GM18909 (cell line): ENCODE measurements around the gene UNC5A.
A peak's percentile ranks its signal among the peaks of the same experiment; 100 is the strongest.

Experiments used
- ATAC-seq: cut with Tn5 transposase; IDR thresholded peaks from one replicate; pipeline ENCODE4 v1.9.1; 2021; ENCODE audit warnings: mild to moderate bottlenecking; ENCODE audit not compliant: unreplicated experiment, poor library complexity

The UNC5A gene

DNA sequence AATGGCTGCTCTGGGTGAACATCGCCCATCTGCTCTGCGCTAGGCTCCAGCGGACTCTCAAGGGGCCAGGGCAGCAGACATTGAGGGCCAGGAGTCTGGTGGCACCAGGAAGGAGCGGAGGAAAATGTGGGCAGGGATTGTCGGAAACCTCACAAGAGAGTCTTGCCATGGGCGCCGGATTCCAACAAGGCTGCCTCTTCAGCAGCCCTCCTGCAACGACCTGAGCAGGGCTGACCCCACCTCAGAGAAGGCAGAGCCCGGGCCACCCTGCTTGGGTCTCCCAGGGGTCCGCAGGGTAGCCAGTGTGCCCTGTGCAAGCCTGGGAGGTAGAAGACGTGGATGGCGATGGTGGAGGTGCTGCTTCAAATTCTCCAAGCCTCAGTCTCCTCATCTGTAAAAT is 11.4 kb upstream of the UNC5A start:
- ATAC-seq: no peak

DNA sequence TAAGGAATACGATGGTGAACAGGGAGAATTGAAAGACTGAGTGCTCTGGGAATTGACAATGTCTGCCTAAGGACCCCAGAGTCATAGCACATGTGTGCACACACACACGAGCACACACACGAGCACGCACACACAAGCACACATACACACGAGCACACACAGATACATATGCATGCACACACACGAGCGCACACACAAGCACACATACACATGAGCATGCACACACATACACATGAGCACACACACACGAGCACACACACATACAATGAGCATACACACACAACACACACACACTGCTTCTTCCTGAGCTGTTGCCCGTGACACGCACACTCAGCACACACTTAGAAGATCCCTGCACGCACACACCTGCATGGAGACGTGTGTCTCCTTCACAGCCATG is 10.9 kb upstream of the UNC5A start:
- no peak for ATAC-seq

DNA sequence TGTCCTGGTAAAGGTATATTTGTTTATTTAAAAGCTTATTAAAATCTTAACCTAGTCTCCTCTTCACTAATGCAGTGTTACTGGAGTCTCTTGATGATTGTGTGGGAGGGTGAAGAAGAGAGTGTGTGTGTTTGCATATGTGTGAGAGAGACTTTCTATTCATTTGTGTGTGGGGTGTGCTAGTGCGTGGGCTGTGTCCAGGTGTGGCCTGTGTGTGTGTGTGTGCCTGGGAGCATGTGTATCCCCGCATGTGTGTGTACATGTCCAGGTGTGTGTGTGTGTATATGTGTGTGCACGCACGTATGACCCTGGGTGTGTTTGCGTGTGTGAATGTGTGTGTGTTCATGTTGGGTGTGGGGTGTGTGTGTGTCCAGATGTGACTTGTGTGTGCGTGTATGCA is 10.3 kb upstream of the UNC5A start:
- ATAC-seq: no peak

DNA sequence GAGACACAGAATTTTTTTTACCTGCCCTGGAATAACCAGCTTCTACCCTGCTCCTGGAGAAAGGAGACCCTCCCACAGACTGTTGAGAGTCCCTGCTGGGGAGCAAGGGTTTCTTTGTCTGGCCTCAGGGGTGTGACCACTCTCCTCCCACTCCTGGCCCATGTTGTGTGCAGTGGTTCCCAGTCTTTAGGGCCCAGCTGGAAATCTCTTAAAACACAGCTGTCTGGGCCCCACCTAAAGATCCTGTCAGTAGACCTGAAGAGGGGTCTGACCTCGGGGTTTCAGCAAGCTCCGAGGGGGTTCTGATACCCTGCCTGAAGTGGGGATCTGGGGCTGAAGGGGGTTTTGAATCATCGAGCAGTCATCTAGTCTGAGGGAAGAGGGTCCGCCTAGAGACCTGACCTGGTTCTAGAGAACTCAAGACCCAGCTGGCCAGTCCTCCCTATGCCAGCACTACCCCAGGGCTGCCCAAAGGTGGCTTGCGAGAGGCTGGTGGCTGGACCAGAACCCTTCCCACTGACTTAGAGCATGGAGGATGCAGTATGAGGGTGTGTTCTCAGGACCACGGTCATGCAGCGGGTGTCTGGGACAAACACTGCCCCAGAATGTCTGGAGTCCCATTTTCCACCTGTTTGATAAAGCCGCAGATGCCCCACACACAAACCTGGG is 8.1 kb upstream of the UNC5A start:
- ATAC-seq: no peak

DNA sequence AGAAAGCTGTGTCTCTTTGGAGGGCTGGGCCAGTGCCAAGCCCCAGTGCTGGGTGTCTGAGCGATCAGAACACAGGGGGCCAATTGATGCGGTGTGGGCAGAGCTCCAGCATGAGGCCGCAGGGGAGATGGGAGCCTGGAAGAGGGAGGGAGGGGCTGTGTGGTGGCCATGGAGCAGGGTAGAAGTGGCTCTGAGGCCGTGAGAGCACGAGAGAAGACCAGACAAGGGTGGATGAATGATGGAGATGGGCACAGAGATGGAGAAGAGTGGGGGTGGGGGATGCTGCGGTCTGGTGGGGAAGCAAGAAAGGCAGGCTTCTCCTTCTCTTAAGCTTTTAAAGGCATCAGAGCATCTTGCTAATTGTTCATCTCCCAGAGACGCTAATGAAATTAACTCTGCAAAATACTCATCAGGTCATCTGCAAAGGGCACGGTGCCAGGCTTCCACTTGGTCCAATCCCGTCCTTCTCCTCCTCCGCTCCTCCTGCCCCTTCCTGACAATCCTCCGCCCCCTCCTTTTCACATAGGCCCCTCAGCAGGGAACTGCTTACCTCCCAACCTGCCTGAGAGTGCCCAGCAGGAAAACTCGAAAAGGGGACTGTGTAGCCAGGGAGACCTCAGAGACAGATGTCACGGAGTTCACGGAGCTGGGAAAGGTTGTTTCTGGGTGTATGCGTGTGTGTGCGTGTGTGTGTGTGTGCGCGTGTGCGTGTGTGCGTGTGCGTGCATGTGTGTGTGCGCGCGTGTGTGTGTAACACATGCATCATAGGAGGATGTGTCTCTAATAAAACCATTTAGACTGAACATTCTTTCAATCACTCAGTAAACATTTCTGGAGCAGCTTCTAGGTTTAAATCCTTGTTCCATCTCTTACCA is 7.1 kb upstream of the UNC5A start:
- ATAC-seq: no peak

DNA sequence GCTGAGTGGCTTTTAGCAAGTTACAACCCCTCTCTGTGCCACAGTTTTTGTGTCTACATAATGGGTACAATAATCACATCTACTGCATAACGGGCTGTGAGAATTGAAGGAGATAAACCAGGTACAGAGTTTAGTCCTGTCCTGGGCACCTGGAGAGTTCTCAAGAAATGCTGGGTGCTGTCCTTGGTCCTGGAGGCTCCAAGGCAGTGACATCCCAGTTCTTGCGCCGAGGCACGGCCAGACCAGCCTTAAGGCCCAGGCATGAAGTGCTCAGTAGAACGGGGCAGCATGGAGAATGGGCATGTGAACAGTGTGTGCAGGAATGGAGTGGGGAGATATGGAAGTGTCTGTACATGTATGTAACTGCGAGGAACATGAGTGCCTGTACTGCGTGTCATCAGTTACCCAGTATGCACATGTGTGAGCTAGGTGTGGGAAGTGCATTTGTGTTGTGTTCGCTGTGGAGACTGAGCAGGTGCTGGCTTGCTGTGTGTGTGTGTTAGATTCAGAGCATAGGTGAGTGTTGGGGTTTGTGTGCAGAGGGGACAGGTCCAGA is 6.3 kb upstream of the UNC5A start:
- ATAC-seq: no peak

DNA sequence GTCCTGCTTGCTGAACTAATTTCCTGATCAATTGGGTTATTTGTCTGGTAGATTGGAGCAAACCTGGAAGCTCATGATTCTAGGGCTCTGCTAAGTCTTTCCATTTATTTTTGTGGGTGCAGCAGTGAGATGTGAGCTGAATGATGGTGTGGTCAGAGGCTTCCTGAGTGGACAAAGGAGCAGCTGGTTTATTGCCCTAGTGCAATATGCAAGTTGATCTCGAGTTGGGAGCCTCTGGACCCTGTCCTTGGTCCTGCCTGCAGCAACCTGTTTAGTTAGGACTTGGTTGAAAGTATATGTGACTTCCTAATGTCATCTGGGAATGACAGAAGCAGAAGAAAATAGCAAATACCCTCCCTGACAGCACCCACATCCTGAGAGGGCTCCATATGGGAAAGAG is 4.2 kb upstream of the UNC5A start:
- no peak for ATAC-seq

DNA sequence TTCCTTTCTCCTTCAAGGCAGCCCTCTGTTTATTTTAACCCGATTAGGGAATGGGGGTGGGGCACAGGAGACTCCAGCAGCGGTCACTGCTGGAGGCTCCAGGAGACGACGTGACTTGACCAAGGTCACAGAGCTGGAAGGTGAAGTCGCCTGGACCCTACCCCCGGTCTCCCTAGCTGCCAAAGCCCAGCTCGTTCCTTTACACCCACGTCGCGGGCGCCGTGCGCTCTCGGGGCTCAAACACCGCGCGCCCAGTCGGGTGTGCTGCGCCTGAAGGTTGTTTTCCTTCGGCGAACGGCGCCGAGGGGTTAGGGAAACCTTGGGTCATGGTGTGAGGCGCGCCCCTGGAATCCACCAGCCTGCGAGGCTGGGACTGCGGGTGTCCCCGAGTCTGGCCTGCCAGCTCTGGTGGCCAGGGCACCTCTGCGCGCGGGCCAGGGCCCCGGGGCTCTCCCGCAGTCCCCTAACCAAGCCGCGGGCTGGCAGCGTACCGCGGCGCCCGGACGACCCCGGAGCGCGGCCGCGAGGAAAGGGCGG is 747 bp upstream of the UNC5A start:
- ATAC-seq: no peak

DNA sequence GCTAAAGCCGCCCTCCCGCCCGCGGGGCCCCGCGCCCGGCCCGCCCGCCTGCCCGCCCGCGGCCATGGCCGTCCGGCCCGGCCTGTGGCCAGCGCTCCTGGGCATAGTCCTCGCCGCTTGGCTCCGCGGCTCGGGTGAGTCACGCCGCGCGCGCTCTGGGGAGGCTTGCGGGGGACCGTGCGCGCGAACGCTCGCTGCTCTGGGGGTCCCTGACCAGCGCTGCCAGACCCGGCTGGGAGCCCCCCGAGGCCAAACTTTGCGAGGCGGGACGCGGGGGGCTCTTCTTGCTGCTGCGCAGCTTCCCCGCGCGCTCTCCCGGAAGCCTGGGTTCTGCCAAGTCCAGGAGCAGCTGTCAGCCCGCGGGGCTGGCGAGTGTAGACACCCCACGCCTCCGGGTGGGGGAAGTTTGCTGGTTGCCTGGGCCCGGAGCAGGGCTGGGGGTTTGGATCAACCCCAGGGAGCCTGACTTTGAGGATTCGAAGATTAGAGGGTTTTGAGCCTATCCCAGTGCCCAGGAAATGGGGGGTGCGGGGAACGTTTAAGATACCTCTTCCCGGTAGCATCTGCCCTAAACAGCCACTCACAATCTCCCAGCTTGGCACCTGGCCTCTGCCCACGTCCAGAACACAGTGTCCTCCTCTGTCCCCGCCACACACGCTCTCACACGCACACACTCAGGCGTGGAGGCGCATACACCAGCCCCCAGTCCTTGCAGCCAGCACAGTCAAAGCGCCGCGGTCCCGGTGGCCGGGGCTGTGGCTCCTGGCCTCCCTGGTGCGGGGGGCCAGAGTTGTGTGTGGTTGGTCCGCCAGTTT is 535 bp downstream of the UNC5A start:
- ATAC-seq: no peak

DNA sequence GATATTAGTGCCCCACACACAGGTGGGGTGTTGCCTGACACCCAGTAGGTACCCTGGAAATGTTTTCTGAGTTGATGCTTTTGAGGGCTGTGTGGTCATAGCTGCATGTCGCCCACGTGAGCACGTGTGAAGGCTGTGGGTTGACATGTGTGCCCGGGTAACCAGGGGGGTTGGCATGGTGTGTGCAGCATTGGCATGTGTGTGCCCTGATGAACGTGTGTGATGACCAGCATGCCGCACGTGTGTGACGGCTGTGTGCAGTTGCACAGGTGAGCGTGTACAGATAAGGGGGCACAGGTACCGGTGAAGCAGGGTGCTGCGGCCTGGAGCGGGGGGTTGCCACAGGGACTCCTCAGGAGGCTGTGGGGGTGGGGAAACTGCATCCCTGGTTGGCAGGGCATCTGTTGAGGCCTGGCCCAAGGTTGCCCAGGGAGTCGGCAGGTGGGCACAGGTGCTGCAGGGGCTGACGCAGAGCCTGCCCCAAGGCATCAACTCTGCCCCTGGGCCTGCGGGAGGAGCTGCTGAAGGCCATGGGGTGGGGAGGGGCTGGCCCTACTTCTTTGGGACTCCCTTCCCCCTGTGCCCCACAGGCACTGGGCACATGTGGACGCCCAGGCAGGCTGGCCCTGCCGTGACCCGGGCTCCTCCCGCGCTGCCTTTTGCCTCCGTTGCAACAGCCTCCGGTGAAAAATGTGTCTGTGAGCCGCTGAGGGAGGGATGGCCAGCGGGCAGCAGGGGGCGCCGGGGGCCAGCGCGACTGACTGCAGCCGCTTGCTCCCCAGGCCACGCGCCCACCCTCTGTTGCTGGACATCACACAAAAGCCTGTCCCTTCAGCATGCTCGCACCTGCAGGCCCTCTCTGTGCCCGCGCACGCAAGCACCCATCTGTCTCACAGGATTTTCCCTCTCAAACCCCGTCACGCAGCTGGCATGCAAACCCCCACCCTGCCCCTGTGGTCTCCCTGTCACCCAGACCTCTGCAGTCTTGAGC is 2.2 kb downstream of the UNC5A start:
- ATAC-seq: no peak

DNA sequence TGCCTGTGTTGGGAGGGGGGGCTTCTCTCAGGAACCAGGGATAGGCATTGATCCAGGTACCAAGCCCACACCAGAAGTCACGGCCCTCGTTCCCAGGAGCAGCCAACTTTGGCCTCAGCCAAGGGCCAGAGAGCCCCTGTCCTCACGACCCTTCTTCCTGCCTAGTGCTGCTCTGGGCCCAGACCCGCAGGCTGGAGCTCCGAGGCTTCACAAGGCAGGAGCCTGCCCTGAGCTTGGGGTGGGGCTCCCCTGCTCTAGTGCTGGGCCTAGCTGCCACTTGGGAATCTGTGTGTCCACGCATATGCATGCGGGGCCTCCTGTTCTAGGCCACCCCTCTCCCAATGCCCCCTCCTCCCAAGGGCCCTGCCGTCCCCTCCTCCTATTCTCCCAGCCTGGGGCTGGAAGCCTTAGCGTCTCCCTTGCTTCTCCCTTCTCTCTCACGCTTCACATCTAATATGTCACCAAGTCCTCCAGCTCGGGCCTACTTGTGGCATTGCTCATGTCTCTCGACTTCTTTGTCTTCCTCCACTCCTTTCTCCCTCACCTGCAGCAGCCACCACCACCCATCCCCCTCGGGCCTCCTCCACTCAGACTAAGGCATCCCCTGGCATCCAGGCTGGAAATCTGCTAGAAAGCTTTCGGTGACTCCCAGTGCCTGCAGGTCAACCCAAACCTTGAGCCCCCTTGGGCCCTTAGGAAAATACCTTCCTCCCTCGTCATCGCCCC is 3.4 kb downstream of the UNC5A start:
- ATAC-seq: no peak

DNA sequence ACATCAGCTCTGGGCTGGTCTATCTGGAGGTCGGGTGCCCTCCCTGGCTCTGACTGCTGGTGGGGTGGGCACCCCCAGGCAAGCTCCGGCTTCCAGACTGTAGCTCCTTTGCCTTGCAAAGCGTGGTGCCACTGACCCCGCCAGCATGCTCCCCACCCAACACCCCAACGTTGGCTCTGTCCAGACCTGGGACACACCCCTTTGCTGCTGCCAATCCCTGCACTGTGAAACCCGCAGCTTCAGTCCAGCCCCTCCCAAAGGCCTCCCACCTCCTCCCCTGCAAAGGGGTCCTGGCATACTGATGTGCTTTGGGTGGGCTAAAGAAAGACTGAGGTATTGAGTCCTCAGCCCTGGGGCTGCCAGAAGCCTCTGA is 3.9 kb downstream of the UNC5A start:
- no peak for ATAC-seq

DNA sequence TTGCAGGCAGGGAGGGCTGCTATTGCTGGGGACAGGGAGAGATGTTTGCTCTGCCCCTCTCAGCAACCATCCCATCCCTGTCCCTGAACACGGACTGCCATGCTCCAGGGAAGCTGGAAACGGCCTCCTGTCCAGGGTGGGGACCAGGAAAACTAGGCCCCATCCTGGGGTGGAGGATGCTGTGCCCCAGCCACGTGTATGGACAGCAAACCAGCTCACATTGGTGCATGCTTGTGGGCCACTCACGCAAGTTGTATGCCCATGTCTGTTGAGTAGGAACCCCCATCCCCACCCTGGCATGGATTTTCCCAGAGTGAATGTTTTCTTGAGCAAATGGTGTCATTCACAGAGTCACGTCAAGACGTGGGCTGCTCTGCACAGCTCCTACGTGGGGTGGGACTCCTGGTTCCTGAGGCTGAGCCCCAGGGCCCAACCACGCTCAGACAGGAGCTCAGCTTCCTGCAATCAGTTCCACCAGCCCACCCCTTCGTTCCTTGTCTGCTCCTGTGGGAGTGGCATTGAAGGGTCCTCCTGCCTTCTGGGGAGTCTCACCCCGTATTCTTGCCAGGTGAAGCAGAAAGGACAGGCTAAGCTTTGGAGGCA is 4.6 kb downstream of the UNC5A start:
- ATAC-seq: no peak

DNA sequence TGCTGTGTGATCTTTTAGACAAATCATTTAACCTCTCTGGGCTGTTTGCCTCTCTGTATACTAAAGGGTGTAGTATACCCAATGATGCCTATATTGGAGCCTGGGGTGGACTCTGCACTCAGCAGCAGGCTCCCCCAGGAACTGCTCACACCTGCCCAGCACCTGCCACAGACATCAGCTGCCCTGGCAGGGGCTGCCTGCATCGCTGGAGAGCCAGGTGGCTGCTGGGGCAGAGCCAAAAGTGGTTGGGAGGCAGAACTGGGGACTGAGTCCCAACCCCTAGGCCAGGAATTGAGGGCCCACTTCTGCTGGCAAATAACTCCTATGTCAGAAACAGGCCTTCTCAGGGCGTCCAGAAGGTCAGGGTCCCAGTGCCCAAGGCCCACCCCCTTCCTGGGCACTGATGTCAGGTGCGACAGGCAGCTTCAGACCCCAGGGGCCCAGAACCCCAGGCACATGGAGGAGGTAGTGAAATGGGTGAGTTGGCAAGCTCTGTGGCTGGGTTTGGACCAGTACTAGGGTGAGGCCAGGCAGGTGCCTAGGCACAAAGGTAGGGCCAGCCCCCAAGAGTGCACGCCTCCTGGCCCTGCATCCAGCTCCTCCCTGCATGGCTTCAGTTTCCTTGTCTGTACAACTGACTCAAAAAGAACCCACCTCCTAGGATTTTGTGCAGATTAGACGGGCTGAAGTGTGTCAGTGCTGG is 5.8 kb downstream of the UNC5A start:
- no peak for ATAC-seq

DNA sequence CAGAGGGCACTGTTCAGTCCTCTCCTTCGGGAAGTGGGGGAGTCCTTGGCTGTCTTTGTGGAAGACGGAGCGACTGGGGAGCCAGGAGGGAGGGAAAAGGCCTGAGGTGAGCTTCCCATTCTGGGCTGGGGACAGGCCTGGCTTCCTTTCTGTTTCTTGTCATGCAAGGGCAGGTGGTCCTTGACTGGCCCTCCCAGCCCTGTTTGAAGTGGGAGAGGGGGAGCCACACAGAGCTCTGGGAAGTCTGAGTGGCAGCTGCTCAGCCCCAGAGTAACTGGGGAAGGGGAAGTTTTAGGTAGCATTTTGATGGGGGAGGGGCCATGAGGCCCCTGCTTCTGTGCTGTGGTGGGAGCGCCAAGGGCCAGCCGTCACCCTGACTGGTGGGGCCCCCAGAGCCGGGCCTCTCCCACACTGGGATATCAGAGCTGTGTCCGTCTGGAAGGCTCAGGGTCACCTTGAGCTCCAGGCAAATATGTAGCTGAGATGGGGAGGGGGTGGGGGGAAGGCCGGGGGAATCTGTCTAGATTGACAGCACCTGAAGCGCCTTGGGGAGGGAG is 6.5 kb downstream of the UNC5A start:
- ATAC-seq: no peak

DNA sequence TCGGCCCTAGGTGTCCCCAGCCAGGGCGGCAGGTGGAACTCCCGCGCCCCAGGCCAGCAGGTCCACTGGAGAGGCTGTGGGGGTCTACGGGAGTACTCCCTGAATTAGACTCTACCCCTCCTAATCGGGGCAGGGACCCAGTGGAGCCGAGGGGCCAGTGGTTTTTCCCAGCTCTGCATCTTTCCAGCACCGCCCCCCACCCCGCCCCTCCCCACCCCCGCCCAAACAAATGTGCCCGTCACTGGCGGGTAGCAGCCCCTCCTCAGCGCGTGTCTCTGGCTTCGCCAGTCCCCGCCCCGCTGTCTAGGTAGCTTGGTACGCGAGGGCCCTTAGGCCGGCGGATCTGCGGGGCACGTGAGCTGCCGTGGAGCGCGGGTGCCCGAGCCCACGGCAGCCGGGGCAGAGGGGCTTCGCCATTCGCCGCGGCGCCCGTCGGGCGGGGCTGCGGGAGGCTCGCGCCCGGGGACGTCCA is 7.0 kb downstream of the UNC5A start:
- no peak for ATAC-seq

DNA sequence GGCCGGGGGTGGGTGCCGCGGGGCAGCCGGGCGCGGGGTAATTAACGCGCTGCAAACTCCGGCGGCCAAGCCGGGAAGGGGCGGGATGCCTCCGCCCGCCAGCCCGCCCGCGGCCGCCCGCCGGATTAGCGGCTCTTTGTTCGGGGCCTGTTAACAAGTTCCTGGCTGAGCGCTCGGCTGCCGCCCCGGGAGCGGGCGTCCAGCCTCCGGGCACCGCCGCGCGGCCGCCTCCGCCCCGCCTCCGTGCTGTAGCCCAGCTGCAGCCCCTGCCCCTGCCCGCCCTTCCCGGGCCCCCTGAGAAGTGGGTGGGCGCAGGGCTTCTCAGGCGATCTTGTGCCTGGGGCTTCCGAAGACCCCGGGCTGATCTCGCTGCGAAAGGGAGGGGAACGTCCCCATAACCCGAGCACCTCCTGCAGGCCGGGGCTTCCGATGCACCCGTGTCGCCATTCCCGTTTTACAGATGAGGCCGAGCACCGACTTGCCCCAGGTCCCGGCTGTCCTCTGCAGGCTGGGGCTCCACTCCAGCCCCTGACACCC is 7.5 kb downstream of the UNC5A start:
- peak; percentile 48 for ATAC-seq
